K562 (cell line): ENCODE measurements around the gene RBM19. TPM values are rescaled to one million over a fixed set of nuclear protein-coding genes. Genes with fewer than 3 reads are reported as not detected.

ENCODE experiments used
- BRCA1 ChIP-seq, 2 experiments: fragments of 450-650 bp in 1 of 2; sonication (generic) in 1 of 2; formaldehyde crosslinking in 1 of 2; IDR thresholded peaks; 2 replicates each; pipeline versions ENCODE4 v1.5.0 to v1.6.1; 2017 to 2020; ENCODE audit warnings: mild to moderate bottlenecking in 1 of 2, missing genetic modification reagents in 1 of 2
- CEBPG ChIP-seq, 3 experiments: fragments of 200-800 bp in 1 of 3; sonication (Bioruptor generic) in 1 of 3; sonication (generic) in 1 of 3; formaldehyde crosslinking in 1 of 3; IDR thresholded peaks in 2 of 3; conservative IDR thresholded peaks in 1 of 3; 2 replicates each; pipeline versions ENCODE4 v1.6.1 to v1.8.0; 2016 to 2022; ENCODE audit warnings: missing compliant biosample characterization in 2 of 3, missing genetic modification characterization in 2 of 3, mild to moderate bottlenecking in 1 of 3, missing genetic modification reagents in 1 of 3
- GATA2 ChIP-seq: sonication (generic); formaldehyde crosslinking; IDR thresholded peaks from 2 replicates; pipeline ENCODE4 v1.4.0; 2020; ENCODE audit warnings: mild to moderate bottlenecking, missing genetic modification reagents
- GTF2E2 ChIP-seq: fragments of 200-800 bp; sonication (Bioruptor generic); IDR thresholded peaks from 2 replicates; pipeline ENCODE4 v1.6.1; 2016; ENCODE audit warnings: missing genetic modification characterization, missing compliant biosample characterization
- MTA1 ChIP-seq: fragments of 450-650 bp; IDR thresholded peaks from 2 replicates; pipeline ENCODE4 v1.6.1; 2017; ENCODE audit warnings: borderline replicate concordance
- MXI1 ChIP-seq: IDR thresholded peaks from 2 replicates; pipeline ENCODE4 v1.6.1; 2011; ENCODE audit warnings: low read depth, mild to moderate bottlenecking, improper control_type of control experiment, low read length
- NR0B1 ChIP-seq: fragments of 450-650 bp; IDR thresholded peaks from one replicate; pipeline ENCODE4 v1.6.1; 2018; ENCODE audit warnings: mild to moderate bottlenecking, moderate library complexity; ENCODE audit not compliant: partially characterized antibody
- PPARD ChIP-seq: fragments of 250-450 bp; sonication (Bioruptor Pico); IDR thresholded peaks from 2 replicates; pipeline ENCODE4 v1.8.0; 2022; ENCODE audit warnings: inconsistent platforms, mild to moderate bottlenecking, moderate library complexity
- RAD21 ChIP-seq, 2 experiments: fragments of 250-450 bp in 1 of 2; fragments of 450-650 bp in 1 of 2; sonication (Bioruptor Pico) in 1 of 2; formaldehyde crosslinking in 1 of 2; IDR thresholded peaks in 1 of 2; conservative IDR thresholded peaks in 1 of 2; 2 replicates each; pipeline versions ENCODE4 v1.4.0 to v1.8.0; 2020 to 2022; ENCODE audit warnings: mild to moderate bottlenecking in 2 of 2, moderate library complexity in 1 of 2
- WHSC1 ChIP-seq: IDR thresholded peaks from one replicate; pipeline ENCODE4 v1.6.1; 2012; ENCODE audit warnings: low read length, control low read depth, inconsistent platforms
- ZC3H8 ChIP-seq: fragments of 450-650 bp; IDR thresholded peaks from 2 replicates; pipeline ENCODE4 v1.6.1; 2017
- ZFP36 ChIP-seq: fragments of 150-350 bp; IDR thresholded peaks from 2 replicates; pipeline ENCODE4 v1.6.1; 2018; ENCODE audit warnings: low read length, low read depth; ENCODE audit not compliant: partially characterized antibody
- ZHX1 ChIP-seq: fragments of 150-350 bp; conservative IDR thresholded peaks from 2 replicates; pipeline ENCODE4 v1.6.1; 2014; ENCODE audit warnings: low read length
- ZNF253 ChIP-seq: fragments of 250-450 bp; sonication (Bioruptor Pico); conservative IDR thresholded peaks from 2 replicates; pipeline ENCODE4 v1.6.1; 2021; ENCODE audit warnings: mild to moderate bottlenecking
- ZNF311 ChIP-seq: fragments of 250-450 bp; sonication (Bioruptor Pico); IDR thresholded peaks from 2 replicates; pipeline ENCODE4 v1.4.0; 2020; ENCODE audit warnings: mild to moderate bottlenecking, moderate library complexity
- ZNF41 ChIP-seq: fragments of 250-450 bp; sonication (Bioruptor Pico); conservative IDR thresholded peaks from 2 replicates; pipeline ENCODE4 v1.4.0; 2020; ENCODE audit warnings: mild to moderate bottlenecking
- ZNF639 ChIP-seq, 2 experiments: fragments of 200-800 bp in 1 of 2; sonication (Bioruptor generic) in 1 of 2; sonication (generic) in 1 of 2; formaldehyde crosslinking in 1 of 2; IDR thresholded peaks in 1 of 2; conservative IDR thresholded peaks in 1 of 2; 2 replicates each; pipeline versions ENCODE4 v1.5.0 to v1.6.1; 2016 to 2020; ENCODE audit warnings: missing compliant biosample characterization in 1 of 2, missing genetic modification characterization in 1 of 2, missing genetic modification reagents in 1 of 2
- polyA plus RNA-seq, 8 experiments: library from polyadenylated mRNA; depleted of rRNA in 4 of 8; stranded (reverse) in 5 of 8; unstranded in 3 of 8; fragments of >200 nt; fragmentation: Nextera tagmentation in 2 of 8; fragmentation: Illumina TruSeq in 1 of 8; extraction: Ambion mirVana in 2 of 8; extraction: Trizol in 1 of 8; gene quantifications; 2 replicates each; pipeline versions ENCODE4 v1.2.1 to v1.2.3, GENCODE V29; 2011 to 2014; ENCODE audit warnings: inconsistent platforms in 1 of 8, missing spikeins in 1 of 8
- total RNA-seq, 7 experiments: library from RNA; depleted of rRNA in 6 of 7; stranded (reverse); fragments of >200 nt in 6 of 7; fragmentation: Illumina TruSeq in 2 of 7; extraction: Trizol in 2 of 7; gene quantifications; 2 replicates each; pipeline versions ENCODE4 v1.2.1 to v1.2.3, GENCODE V29; 2011 to 2021; ENCODE audit warnings: low replicate concordance in 1 of 7
- TF ChIP-seq, protein P1 (sequence below): fragments of 250-450 bp; sonication (Bioruptor Pico); IDR thresholded peaks from 2 replicates; pipeline ENCODE4 v1.5.0; 2020; ENCODE audit warnings: mild to moderate bottlenecking, borderline replicate concordance

The RBM19 gene
- total and polyA plus RNA-seq, 9 of the 15 experiments (the other 6 are each of a cell fraction or from before 2014, with no cell fraction given), result 16.0 to 58.4 (median 37.9) TPM

DNA sequence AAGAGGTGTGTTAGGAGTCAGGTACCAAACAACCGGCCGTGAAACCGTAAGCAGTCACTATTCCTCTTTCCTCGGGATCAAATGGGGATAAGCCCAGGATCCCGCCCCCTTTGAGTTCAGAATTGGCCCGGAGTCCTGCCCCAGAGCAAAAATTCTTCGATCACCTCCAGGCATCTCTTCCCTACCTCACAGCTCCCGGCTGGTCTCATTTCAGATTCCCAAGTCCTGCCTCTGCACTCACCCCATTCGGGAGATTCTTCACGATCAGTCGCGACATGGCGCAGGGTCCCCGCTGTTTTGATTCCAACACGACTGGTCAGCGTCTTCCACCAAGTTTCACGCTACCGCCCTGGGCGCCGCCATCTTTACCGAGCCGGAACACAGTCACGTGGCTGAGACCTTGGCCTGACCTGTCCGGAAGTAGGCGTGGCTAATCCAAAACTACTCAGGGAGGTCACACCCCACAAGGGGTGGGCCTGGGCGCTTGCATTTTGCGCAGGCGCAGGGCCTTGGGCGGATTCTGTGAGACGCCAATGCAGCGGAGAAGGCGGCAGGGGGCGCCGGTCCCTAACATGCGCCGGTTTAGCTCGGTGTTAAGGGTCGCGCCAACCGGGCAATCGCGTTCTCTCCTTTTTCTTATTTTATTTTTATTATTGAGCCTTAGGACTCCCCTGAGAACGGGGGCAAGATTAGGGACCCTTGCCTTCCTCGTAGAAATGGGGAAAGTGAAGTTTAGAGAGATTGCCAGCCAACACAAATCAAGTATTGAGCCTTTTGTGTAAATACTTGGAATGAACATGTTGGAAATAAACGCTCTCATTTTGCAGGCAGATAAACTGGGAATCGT, at the start of gene RBM19 (continued):
- TF ChIP-seq ZFP36, result no peak
- peak; percentile 99 for TF ChIP-seq MXI1
- no peak for TF ChIP-seq BRCA1 (IDR thresholded peaks at IDR 0.05)
- TF ChIP-seq BRCA1 (CRISPR knock-in tag; IDR thresholded peaks at IDR 0.05), result no peak
- TF ChIP-seq ZNF639 (CRISPR knock-in tag; conservative IDR thresholded peaks at IDR 0.05 in 1 of 2, IDR thresholded peaks at IDR 0.05 in 1 of 2), result peak in 1 of 2 experiments; percentile 63; a peak in 2 of 4 replicates
- TF ChIP-seq ZC3H8, result no peak
- TF ChIP-seq ZNF311 (CRISPR knock-in tag), result no peak
- no peak for TF ChIP-seq MTA1
- TF ChIP-seq RAD21 (CRISPR knock-in tag; conservative IDR thresholded peaks at IDR 0.05 in 1 of 2, IDR thresholded peaks at IDR 0.05 in 1 of 2), result peak; percentile 53 to 66
- no peak for TF ChIP-seq ZNF41 (CRISPR knock-in tag)
- no peak for TF ChIP-seq WHSC1
- TF ChIP-seq, protein P1, sequence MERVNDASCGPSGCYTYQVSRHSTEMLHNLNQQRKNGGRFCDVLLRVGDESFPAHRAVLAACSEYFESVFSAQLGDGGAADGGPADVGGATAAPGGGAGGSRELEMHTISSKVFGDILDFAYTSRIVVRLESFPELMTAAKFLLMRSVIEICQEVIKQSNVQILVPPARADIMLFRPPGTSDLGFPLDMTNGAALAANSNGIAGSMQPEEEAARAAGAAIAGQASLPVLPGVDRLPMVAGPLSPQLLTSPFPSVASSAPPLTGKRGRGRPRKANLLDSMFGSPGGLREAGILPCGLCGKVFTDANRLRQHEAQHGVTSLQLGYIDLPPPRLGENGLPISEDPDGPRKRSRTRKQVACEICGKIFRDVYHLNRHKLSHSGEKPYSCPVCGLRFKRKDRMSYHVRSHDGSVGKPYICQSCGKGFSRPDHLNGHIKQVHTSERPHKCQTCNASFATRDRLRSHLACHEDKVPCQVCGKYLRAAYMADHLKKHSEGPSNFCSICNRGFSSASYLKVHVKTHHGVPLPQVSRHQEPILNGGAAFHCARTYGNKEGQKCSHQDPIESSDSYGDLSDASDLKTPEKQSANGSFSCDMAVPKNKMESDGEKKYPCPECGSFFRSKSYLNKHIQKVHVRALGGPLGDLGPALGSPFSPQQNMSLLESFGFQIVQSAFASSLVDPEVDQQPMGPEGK (CRISPR knock-in tag), result no peak
- peak; percentile 82 for TF ChIP-seq GTF2E2 (tag)
- TF ChIP-seq NR0B1, result no peak
- TF ChIP-seq PPARD (CRISPR knock-in tag), result no peak
- TF ChIP-seq ZHX1, result peak; percentile 60
- no peak for TF ChIP-seq CEBPG (CRISPR knock-in tag; IDR thresholded peaks at IDR 0.05)
- no peak for TF ChIP-seq CEBPG (tag; conservative IDR thresholded peaks at IDR 0.05 in 1 of 2, IDR thresholded peaks at IDR 0.05 in 1 of 2)
- no peak for TF ChIP-seq ZNF253 (CRISPR knock-in tag)
- TF ChIP-seq GATA2, result no peak
